WI38 (cell line): ENCODE measurements around the gene RELL2.

Experiments
- H3K4me3 ChIP-seq: 2 replicates; pipeline ENCODE4 v1.5.1; 2011; ENCODE audit warnings: low read depth, mild to moderate bottlenecking, control low read depth, low read length
- TF ChIP-seq, protein P1 (sequence below): IDR thresholded peaks from 2 replicates; pipeline ENCODE4 v1.5.1; 2012; ENCODE audit warnings: low read depth, mild to moderate bottlenecking, control low read depth, low read length

RELL2 gene

DNA sequence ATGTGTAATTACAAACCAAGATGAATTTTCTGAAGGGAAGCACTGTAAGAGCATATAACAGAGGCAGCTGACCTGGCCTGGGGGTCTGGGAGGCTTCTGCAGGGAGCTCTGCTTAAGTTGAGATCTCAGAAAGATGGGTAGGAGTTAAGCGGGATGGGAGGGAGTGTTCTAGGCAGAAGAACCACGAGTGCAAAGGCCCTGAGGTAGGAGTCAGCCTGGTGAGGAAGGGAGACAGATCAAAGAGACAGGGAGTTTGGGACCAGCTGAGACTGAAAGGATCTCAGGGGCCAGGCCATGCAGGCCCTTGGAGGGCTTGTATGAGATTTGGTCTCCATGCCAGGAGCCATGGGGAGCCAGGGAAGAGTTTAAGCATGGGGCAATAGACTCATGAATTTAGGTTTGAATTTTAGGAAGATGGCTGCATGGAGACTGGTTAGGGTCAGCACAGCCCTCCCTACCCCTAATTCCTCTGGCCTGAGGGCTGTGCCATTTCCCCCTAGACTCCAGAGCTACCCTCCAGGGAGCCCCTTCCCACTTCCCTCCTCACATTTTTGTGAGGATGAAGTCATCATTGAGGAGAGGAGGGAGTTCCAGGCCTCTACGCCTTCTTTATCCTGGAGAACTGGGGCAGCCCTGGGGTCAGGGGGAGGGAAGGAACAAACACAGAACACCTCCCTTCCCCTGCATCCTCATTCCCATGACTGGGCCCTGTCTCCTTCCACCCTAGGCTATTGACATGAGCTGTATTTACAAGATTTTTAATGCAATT lies 50.0 kb downstream of the RELL2 start:
- H3K4me3 ChIP-seq: no peak overlapping the region
- TF ChIP-seq, protein P1, sequence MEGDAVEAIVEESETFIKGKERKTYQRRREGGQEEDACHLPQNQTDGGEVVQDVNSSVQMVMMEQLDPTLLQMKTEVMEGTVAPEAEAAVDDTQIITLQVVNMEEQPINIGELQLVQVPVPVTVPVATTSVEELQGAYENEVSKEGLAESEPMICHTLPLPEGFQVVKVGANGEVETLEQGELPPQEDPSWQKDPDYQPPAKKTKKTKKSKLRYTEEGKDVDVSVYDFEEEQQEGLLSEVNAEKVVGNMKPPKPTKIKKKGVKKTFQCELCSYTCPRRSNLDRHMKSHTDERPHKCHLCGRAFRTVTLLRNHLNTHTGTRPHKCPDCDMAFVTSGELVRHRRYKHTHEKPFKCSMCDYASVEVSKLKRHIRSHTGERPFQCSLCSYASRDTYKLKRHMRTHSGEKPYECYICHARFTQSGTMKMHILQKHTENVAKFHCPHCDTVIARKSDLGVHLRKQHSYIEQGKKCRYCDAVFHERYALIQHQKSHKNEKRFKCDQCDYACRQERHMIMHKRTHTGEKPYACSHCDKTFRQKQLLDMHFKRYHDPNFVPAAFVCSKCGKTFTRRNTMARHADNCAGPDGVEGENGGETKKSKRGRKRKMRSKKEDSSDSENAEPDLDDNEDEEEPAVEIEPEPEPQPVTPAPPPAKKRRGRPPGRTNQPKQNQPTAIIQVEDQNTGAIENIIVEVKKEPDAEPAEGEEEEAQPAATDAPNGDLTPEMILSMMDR: no peak
